Superior temporal gyrus (tissue), 1 donor: Measurements from ENCODE around the gene RAB26.

Source experiments
- DNase-seq: peaks from one replicate; pipeline ENCODE4 v3.0.0-alpha.2; 2016; ENCODE audit errors: extremely low spot score

RAB26 gene

GRCh38 chr16:2178321-2179106, 30.1 kb downstream of the RAB26 start:
- no peak for DNase-seq

- DNase-seq, result no peak
Measured at GRCh38 chr16:2179107-2179501, 30.7 kb downstream of the RAB26 start.

GRCh38 chr16:2179576-2179975, 31.2 kb downstream of the RAB26 start:
- DNase-seq, result no peak

DNA sequence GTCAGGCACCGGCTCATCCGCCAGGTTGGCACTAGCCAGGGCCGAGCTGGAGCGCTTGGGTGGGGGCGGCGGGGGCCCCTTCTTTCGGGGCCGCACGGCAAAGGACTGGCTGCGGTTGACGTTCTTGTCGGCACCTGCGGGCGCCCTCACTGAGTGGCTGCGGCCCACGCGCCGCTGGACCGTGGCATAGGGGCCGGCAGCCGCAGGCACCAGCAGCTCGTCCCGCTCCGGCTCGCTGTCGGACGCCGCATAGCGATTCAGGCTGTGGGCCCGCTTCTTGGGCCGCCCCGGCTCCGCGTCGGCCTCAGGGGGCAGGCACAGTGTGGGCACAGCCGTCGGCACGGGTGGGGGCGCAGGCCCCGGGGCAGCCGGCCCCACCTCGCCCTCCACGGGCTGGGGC, 32.0 kb downstream of the RAB26 start:
- no peak for DNase-seq

GRCh38 chr16:2180962-2181923, 32.8 kb downstream of the RAB26 start:
- no peak for DNase-seq

DNA sequence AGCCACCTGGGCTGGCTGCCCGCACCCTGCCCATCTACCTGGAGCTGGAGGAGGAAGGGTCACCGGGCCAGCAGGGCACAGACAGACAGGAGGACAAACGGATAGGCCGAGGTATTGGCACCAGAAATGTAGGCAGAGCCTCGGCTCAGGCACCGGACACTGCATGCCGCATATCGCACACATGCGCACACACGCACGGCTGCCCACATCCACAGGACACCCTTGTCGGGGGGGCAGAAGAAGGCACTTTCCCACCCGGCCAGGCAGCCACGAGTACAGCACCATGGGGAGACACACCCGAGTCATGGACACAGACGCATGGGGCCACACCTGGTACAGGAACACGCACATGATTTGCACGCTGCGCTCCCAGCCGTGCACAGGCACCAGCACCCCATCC, 33.5 kb downstream of the RAB26 start:
- DNase-seq, result no peak

- DNase-seq, result no peak
Measured at GRCh38 chr16:2183671-2184070, 35.2 kb downstream of the RAB26 start.

- DNase-seq, result no peak
Measured at GRCh38 chr16:2184346-2184745, 35.9 kb downstream of the RAB26 start.

- no peak for DNase-seq
Measured at GRCh38 chr16:2184962-2185361, 36.5 kb downstream of the RAB26 start.

DNA sequence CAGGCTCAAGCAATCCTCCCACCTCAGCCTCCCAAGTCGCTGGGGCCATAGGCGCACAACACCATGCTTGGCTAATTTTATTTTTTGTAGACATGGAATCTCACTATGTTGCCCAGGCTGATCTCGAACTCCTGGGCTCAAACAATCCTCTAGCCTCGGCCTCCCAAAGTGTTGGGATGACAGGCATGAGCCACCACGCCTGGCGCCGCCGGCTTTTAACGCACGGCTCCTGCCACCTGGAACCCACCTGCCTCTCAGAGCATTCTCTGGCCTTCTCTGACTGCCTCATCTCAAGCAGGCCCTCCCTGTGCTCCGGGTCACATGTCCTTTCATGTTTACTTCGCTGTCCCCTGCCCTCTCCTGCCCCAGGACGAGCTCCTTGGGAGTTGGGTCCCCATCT, 37.6 kb downstream of the RAB26 start:
- DNase-seq, result no peak

DNA sequence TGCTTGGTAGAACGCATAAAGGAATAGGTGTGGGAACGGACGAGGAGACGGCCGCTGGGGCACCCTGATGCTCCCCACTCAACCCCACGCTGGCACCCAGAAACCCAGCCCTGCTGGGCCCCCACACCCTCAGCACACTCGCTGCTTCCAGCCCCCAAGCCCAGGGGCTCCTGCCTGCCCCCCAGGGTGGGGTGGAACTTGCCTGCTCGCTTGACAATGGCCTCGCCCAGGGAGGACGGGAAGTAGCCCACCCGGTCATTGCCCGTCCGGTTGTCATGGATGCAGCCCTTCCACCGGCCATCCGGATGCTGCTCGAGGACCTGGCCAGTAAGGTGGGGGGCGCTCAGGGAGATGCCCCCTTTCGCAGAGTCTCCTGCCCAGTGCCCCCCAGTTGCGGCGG, 38.1 kb downstream of the RAB26 start:
- no peak for DNase-seq

DNA sequence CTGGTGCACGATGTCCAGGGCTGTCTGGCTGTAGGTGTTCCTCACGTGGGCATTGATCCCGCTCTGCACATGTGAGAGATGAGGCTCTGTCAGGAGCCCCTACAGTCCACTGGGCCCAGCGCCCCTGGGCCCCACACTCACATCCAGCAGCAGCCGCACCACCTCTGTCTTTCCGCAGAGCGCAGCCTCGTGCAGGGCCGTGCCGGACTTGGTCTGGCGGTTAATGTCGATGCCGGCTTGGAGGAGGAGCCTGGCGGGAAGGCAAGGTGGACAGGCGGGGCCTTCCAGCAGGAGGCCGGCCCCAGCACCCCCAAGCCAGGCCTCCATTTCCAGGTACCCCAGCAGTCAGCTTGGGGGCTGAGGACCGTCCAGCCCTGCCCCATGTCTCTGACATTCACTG, 38.8 kb downstream of the RAB26 start:
- DNase-seq, result no peak

DNA sequence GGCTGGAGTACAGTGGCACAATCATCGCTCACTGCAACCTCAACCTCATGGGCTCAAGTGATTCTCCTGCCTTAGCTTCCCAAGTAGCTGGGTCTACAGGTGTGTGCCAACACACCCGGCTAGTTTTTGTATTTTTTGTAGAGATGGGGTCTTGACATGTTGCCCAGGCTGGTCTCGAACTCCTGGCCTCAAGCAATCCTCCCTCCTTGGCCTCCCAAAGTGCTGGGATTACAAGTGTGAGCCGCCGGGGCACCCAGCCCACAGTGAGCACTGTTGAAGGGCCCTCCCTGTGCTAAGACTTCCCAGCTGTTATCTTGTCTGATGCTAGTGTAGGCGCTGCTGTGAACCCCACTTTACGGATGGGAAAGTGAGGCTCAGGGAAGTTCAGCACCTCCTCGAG, 40.0 kb downstream of the RAB26 start:
- no peak for DNase-seq

DNA sequence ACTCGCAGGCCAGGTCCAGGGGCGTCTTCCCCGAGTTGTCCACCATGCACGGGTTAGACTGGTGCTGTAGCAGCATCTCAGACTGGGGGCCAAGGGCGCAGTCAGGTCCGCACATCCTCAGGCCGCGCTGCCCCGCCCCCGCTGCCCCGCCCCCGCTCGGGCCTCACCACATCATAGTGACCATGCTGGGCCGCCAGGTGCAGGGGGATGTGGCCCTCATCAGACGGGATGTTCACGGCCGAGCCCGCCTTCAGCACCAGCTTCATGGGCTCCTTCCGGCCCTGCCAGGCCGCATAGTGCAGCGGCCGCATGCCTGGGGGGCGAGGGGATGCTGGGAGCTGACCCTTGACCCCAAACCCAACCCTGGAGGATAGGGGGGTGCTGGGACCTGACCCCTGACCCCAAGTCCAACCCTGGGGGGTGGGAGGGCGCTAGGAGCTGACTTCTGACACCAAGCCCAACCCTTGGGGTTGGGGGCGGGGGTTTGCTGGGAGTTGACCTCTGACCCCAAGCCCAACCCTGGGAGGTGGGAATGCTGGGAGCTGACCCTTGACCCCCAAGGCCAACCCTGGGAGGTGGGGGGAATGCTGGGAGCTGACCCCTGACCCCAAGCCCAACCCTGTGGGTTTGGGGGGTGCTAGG, 40.9 kb downstream of the RAB26 start:
- no peak for DNase-seq

DNA sequence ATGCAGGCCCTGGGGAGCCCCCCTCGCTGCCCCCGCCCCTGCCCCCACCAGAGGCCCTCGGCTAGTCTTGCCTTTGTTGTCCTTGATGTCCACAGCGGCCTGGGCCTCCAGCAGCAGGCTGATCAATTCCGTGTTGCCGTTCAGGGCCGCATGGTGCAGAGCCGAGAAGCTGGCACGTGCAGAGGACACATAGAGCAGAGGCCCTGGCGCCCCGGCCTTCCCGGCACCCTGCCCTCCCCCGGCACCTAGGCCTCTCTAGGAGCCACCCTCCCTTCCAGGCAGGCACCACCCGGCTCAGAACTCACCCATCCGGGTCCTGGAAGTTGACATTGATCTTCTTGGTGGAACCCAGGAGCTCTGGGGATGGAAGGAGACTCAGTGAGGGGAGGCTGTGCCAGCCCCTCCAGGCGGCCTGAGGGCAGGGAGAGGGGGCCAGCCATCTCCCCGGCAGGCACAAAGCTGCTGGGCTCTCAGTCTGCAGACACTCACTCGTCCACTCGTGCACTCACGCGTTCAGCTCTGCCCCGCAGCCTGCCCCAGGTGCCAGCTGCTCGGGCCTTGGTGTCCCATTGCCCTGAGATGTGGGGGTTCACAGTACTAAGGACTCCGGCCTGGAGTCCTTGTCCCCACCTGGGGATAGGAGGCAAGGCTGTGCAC, 41.7 kb downstream of the RAB26 start:
- no peak for DNase-seq

- DNase-seq, result peak; percentile 41
Measured at GRCh38 chr16:2190659-2191445, 42.4 kb downstream of the RAB26 start.

- no peak for DNase-seq
Measured at GRCh38 chr16:2191446-2191706, 43.0 kb downstream of the RAB26 start.

- DNase-seq, result peak; percentile 31
Measured at GRCh38 chr16:2194166-2194834, 45.9 kb downstream of the RAB26 start.

- DNase-seq, result peak; percentile 16
Measured at GRCh38 chr16:2194852-2195321, 46.5 kb downstream of the RAB26 start.

- no peak for DNase-seq
Measured at GRCh38 chr16:2195322-2196161, 47.1 kb downstream of the RAB26 start.
